ENCODE measurements around the gene SYT9. TPM values are rescaled to one million over a fixed set of nuclear protein-coding genes. Genes with fewer than 3 reads are reported as not detected.
"Not testable (repeated sequence)": the region's sequence is repeated elsewhere in the genome, so short reads cannot be mapped to it uniquely, and the experiment has no call there.

The SYT9 gene
- total RNA-seq, 4 donors from 2014 or later: 0.24 to 2.1 (median 0.52) TPM

DNA sequence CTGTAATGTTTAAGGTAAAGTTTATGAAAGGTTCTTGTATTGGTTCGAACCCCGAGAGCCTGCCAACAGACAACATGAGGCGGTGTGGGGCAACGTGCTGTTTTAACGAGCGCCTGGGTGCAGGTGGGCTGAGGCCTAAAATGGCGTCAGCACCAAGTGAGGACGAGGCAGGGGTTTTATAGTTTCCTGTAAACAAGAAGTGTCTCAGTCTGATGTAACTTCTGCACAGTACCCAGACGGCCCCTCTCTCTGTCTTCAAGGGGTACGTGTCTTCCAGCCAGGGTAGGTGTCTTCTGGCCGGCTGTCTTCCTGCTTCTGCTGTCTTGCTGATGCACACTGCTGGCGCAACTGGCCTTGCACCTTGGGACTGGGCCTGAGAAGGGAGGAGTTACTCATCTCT lies 264.8 kb downstream of the SYT9 start:
- H3K36me3 ChIP-seq: no peaks in the 10 kb centered on the region
- WGBS: 84% methylated on average over 11 of the region's 12 CpGs
- no peak for TF ChIP-seq POLR2AphosphoS5 (IDR thresholded peaks at IDR 0.05)
- TF ChIP-seq, protein P1, sequence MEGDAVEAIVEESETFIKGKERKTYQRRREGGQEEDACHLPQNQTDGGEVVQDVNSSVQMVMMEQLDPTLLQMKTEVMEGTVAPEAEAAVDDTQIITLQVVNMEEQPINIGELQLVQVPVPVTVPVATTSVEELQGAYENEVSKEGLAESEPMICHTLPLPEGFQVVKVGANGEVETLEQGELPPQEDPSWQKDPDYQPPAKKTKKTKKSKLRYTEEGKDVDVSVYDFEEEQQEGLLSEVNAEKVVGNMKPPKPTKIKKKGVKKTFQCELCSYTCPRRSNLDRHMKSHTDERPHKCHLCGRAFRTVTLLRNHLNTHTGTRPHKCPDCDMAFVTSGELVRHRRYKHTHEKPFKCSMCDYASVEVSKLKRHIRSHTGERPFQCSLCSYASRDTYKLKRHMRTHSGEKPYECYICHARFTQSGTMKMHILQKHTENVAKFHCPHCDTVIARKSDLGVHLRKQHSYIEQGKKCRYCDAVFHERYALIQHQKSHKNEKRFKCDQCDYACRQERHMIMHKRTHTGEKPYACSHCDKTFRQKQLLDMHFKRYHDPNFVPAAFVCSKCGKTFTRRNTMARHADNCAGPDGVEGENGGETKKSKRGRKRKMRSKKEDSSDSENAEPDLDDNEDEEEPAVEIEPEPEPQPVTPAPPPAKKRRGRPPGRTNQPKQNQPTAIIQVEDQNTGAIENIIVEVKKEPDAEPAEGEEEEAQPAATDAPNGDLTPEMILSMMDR (IDR thresholded peaks at IDR 0.05): no peak
- no peak for TF ChIP-seq POLR2A (IDR thresholded peaks at IDR 0.05)
- no peak for TF ChIP-seq EP300 (IDR thresholded peaks at IDR 0.05)
- peaks cover 51% of the 10 kb centered on the region for H3K4me1 ChIP-seq
- no peaks in the 10 kb centered on the region for H3K9me3 ChIP-seq
- H3K27ac ChIP-seq: no peak overlapping the region
- no peak for DNase-seq (ENCODE audit: low spot score in 2 of 2)
- no peaks in the 10 kb centered on the region for H3K27me3 ChIP-seq
- H3K4me3 ChIP-seq: no peak overlapping the region

DNA sequence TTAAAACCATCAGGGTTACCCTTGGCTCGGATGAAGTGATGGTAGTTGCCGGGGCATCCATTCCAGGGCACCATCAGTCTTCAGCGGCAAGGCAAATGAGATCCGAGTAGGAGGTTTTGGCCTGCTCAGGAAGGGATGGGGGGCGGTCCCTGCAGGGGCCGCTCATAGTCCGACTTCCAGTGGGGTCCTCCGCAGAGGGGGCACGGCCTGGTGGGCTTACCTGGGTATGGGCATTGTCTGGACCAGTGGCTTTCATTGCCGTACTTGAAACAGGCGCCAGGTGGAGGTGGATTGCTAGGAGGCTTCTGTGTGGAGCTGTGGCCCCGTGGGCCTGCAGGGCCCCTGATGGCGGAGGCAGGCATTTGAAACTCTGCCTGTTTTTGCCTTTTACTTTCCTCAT lies 266.0 kb downstream of the SYT9 start:
- H3K9me3 ChIP-seq; H3K27ac ChIP-seq; H3K4me3 ChIP-seq; DNase-seq (ENCODE audit: low spot score in 2 of 2); H3K27me3 ChIP-seq; H3K36me3 ChIP-seq: not testable (repeated sequence)
- 95% methylated on average over 13 of the region's 13 CpGs for WGBS
- peaks cover 50% of the 10 kb centered on the region for H3K4me1 ChIP-seq

Other genes starting within 250 kb of the SYT9 start
- 1 to 10 TPM in 1 of 4 donors, under 1 TPM in 3; 0.53 to 3.5 (median 0.68) TPM for gene ZNF214, start 231.6 kb upstream of the SYT9 start, total RNA-seq
- gene NLRP14, start 231.4 kb upstream of the SYT9 start, total RNA-seq: not detected
- not detected for gene RBMXL2, start 162.9 kb upstream of the SYT9 start, total RNA-seq
- gene OLFML1, start 233.6 kb downstream of the SYT9 start, total RNA-seq: 1 to 10 TPM; 1.2 to 5.3 (median 2.2) TPM

Data from suprapubic skin (tissue), 4 donors.